Mononuclear cell (primary cell): Measurements from ENCODE around the gene CPSF6. TPM values are rescaled to one million over a fixed set of nuclear protein-coding genes. Genes with fewer than 3 reads are reported as not detected.
"Not testable (repeated sequence)": the region's sequence is repeated elsewhere in the genome, so short reads cannot be mapped to it uniquely, and the experiment has no call there.

Experiments used
- H3K27me3 ChIP-seq: 2 replicates; pipeline ENCODE4 v1.6.0; 2011; ENCODE audit warnings: low read length, control low read depth; ENCODE audit not compliant: insufficient read depth
- H3K4me1 ChIP-seq: 2 replicates; pipeline ENCODE4 v1.5.1; 2011; ENCODE audit warnings: mild to moderate bottlenecking, low read length, control low read depth; ENCODE audit not compliant: insufficient read depth
- H3K4me3 ChIP-seq: 2 replicates; pipeline ENCODE4 v1.5.1; 2011; ENCODE audit warnings: mild to moderate bottlenecking, low read length, moderate library complexity
- H3K9me3 ChIP-seq: 2 replicates; pipeline ENCODE4 v1.5.1; 2011; ENCODE audit warnings: low read depth, mild to moderate bottlenecking, control low read depth, low read length
- total RNA-seq: library from RNA; depleted of rRNA; stranded (reverse); fragments of >200 nt; gene quantifications from one replicate; pipeline ENCODE4 v1.2.3, GENCODE V29; 2012

The CPSF6 gene
- total RNA-seq, 1 donor, result 62.9 TPM

GRCh38 chr12:69243099-69244084, 4.0 kb downstream of the CPSF6 start:
- Histone ChIP-seq H3K4me3 (no peak overlapping the region), H3K27me3 (no peaks in the 10 kb centered on the region), H3K4me1 (peaks cover 42% of the 10 kb centered on the region), H3K9me3 (no peaks in the 10 kb centered on the region)

DNA sequence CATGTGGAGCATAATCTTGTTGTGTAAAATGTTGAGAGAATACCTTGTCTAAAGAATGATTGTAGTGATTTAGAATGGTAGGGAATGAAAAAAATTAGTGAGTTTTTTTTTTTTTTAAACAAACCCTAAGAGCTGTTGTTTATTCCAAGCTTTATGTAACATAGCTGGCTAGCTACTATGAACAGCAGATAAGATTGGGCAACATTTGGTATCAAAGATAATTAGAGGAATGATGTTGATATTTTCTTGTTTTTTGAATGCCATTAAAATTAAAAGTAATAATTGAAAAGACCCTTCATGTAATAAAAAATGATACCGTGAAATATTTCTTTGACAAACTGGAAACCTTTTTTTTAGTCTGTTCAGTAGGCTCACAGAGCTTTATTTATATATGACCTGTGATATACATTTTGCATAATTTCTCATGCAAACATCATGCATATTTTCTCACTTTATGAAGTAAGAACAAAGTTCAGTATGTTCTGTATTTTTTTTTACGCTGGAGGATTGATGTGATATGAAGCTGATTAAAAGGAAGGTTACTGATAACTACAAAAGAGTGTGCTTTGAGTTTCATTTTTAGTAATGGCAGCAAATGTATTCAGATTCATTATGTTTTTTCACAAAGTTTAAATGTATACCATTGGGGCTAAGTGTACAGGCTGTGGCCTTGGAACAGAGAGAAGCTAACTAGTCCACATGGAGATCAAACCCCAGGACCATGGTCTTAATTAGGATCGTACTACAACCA, 8.1 kb downstream of the CPSF6 start:
- Histone ChIP-seq H3K9me3 (no peaks in the 10 kb centered on the region), H3K27me3 (no peaks in the 10 kb centered on the region), H3K4me3 (no peak overlapping the region), H3K4me1 (peaks cover 25% of the 10 kb centered on the region)

GRCh38 chr12:69252033-69252432, 12.7 kb downstream of the CPSF6 start:
- Histone ChIP-seq H3K27me3 (no peaks in the 10 kb centered on the region), H3K4me1 (peaks cover 11% of the 10 kb centered on the region), H3K4me3 (no peak overlapping the region), H3K9me3 (no peaks in the 10 kb centered on the region)

DNA sequence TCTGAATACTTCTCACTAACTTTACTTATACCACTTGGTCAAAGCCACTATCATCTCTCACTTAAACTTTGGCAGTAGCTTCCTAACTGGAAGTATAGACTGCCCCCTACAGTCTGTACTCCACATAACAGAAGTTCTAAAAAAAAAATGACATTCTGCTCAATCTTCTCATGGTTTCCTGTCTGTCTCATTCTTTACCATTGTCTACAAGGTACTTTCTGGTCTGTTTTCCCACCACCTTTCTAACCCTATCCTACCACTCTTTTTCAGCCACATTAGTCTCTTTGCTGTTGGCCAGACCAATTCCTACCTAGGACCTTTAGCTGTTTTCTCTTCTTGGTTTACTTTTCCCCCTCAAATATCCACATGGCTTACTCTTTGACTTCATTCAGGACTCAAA, 14.7 kb downstream of the CPSF6 start:
- Histone ChIP-seq H3K4me3 (no peak overlapping the region), H3K4me1 (peaks cover 15% of the 10 kb centered on the region), H3K9me3 (no peaks in the 10 kb centered on the region), H3K27me3 (no peaks in the 10 kb centered on the region)

- Histone ChIP-seq H3K4me1 (peaks cover 15% of the 10 kb centered on the region), H3K27me3 (no peaks in the 10 kb centered on the region), H3K9me3 (no peaks in the 10 kb centered on the region), H3K4me3 (no peak overlapping the region)
Measured at GRCh38 chr12:69254862-69255261, 15.5 kb downstream of the CPSF6 start.

- H3K4me3 ChIP-seq, result no peak overlapping the region
- H3K27me3 ChIP-seq, result no peaks in the 10 kb centered on the region
- no peaks in the 10 kb centered on the region for H3K9me3 ChIP-seq
- H3K4me1 ChIP-seq, result peaks cover 12% of the 10 kb centered on the region
Measured at GRCh38 chr12:69258655-69259054, 19.3 kb downstream of the CPSF6 start.

GRCh38 chr12:69262264-69262974, 23.1 kb downstream of the CPSF6 start:
- Histone ChIP-seq H3K4me3 (no peak overlapping the region), H3K27me3 (no peaks in the 10 kb centered on the region), H3K4me1 (peaks cover 4% of the 10 kb centered on the region), H3K9me3 (no peaks in the 10 kb centered on the region)

DNA sequence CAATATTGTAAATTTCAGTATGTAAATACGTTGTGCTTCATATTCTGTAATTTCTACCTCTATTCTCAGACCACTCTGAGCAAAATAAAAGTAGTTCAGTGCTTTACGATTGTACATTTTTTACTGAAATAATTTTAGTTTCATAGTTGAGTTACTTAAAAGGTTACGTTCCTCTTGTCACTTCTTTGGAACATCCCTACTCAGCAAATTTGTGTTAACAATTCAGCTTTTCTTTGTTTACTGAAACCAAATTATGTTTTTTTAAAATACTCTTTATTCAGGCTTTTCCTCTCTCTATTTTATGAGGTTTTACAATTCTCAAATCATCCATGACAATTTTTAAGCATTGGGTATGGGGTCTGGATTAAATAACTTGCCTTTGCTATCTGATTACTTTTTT, 25.8 kb downstream of the CPSF6 start:
- no peak overlapping the region for H3K4me3 ChIP-seq
- H3K4me1 ChIP-seq, result no peaks in the 10 kb centered on the region
- no peaks in the 10 kb centered on the region for H3K27me3 ChIP-seq
- no peaks in the 10 kb centered on the region for H3K9me3 ChIP-seq

- H3K27me3 ChIP-seq, H3K4me3 ChIP-seq, H3K9me3 ChIP-seq, H3K4me1 ChIP-seq: not testable (repeated sequence)
Measured at GRCh38 chr12:69265633-69266032, 26.3 kb downstream of the CPSF6 start.

- Histone ChIP-seq H3K4me3 (no peak overlapping the region), H3K4me1 (no peaks in the 10 kb centered on the region), H3K27me3 (no peaks in the 10 kb centered on the region), H3K9me3 (no peaks in the 10 kb centered on the region)
Measured at GRCh38 chr12:69266036-69266635, 26.8 kb downstream of the CPSF6 start.

DNA sequence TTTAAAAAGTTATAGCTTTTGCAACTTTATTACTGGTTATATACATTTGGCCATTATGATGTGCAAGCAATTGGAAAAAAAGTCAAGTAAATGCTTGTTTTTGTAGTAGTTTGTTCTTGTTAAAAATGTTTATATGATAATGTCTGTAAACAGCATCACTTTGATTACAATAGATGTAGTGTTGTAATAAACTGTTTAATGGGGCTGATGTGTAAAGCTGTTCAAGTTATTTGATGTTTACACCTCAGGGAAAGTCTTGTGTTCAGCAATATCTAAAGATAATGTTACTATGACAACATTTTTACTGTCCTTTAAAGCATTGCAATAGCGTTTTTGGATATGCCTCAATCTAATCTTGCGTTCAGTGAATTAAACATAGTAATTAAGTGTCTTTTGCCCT, 30.4 kb downstream of the CPSF6 start:
- H3K9me3 ChIP-seq, result no peaks in the 10 kb centered on the region
- H3K4me1 ChIP-seq, result no peaks in the 10 kb centered on the region
- no peaks in the 10 kb centered on the region for H3K27me3 ChIP-seq
- no peak overlapping the region for H3K4me3 ChIP-seq

DNA sequence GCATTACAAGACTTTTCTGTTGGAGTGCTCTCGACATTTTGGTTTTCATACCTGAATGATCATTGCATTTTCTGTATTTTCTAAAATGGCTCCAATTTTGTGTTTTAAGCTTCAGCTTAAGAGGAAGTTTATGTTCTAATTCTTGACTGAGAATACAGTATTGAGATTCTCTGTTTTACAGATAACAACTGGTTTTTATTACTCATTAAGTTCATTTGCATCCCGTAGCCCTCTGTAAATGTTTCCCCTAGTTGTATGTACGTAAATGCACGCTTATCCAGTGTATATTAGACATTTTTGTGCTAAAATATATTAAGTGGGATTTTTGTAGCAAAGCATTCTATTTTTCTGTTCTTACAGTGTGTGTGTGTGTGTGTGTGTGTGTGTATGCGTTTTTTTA, 33.1 kb downstream of the CPSF6 start:
- H3K27me3 ChIP-seq, result no peaks in the 10 kb centered on the region
- H3K9me3 ChIP-seq, result no peaks in the 10 kb centered on the region
- H3K4me1 ChIP-seq, result peaks cover 4% of the 10 kb centered on the region
- H3K4me3 ChIP-seq, result no peak overlapping the region

- Histone ChIP-seq H3K27me3 (no peaks in the 10 kb centered on the region), H3K4me3 (no peak overlapping the region), H3K4me1 (peaks cover 4% of the 10 kb centered on the region), H3K9me3 (no peaks in the 10 kb centered on the region)
Measured at GRCh38 chr12:69274861-69275260, 35.5 kb downstream of the CPSF6 start.

- Histone ChIP-seq H3K9me3 (no peaks in the 10 kb centered on the region), H3K4me1 (peaks cover 4% of the 10 kb centered on the region), H3K27me3 (no peaks in the 10 kb centered on the region), H3K4me3 (no peak overlapping the region)
Measured at GRCh38 chr12:69275471-69275891, 36.1 kb downstream of the CPSF6 start.
